HepG2 (cell line): ENCODE data around the gene C16orf86. TPM values are rescaled to one million over a fixed set of nuclear protein-coding genes. Genes with fewer than 3 reads are reported as not detected.

Source experiments
- ATAC-seq: fragments of 200-7000 bp; cut with Tn5 transposase; 3 replicates; pipeline ENCODE4 v1.9.1; 2020; ENCODE audit warnings: mild to moderate bottlenecking, moderate library complexity
- BruUV-seq: library from RNA; stranded (reverse); fragments of 400-500 nt; replicated peaks from 2 replicates; lab custom pipeline; 2021; lab: Mats Ljungman, UMichigan
- CTCF ChIA-PET: fragments of 300-600 bp; formaldehyde crosslinking; extraction: SDS; loops from one replicate; lab custom pipeline; 2021; ENCODE audit warnings: low total read pairs, inconsistent platforms, low intra/inter-chr PET ratio; lab: Yijun Ruan, JAX
- POLR2A ChIA-PET: fragments of 350-600 bp; sonication (Branson Sonifier 250); formaldehyde crosslinking; loops from one replicate; lab custom pipeline; 2020; ENCODE audit warnings: antibody characterized with exemption, inconsistent platforms; lab: Yijun Ruan, JAX
- DNase-seq: peaks from one replicate; pipeline ENCODE4 v3.0.0-alpha.2; 2015; ENCODE audit warnings: low spot score
- FAIRE-seq: peaks from 3 replicates; lab custom pipeline; 2011; peaks lifted over from hg19 to GRCh38; lab: Jason Lieb, UNC
- H2AFZ ChIP-seq: one replicate; pipeline ENCODE4 v1.6.1; 2011; ENCODE audit warnings: low read length, inconsistent platforms
- H3K27ac ChIP-seq: fragments of 300-600 bp; 3 replicates; pipeline ENCODE4 v1.8.0; 2011; ENCODE audit warnings: mixed run types, mild to moderate bottlenecking, mixed read lengths, low read length, inconsistent platforms; ENCODE audit not compliant: insufficient read depth; ENCODE audit errors: extremely low read length
- H3K27me3 ChIP-seq, 2 experiments: fragments of 200-600 bp in 1 of 2; 2 replicates in 1 of 2; 3 replicates in 1 of 2; pipeline versions ENCODE4 v1.6.0 to v1.8.0; 2011; ENCODE audit warnings: low read length in 2 of 2, mild to moderate bottlenecking in 2 of 2, moderate library complexity in 2 of 2, inconsistent platforms in 1 of 2; ENCODE audit not compliant: insufficient read depth in 2 of 2, control insufficient read depth in 1 of 2
- H3K36me3 ChIP-seq, 2 experiments: fragments of 200-600 bp in 1 of 2; replicated peaks in 1 of 2; 2 replicates in 1 of 2; 3 replicates in 1 of 2; pipeline versions ENCODE4 v1.5.1 to v1.8.0; 2011; ENCODE audit warnings: low read length in 2 of 2, inconsistent platforms in 1 of 2; ENCODE audit not compliant: insufficient read depth in 2 of 2, control insufficient read depth in 1 of 2
- H3K4me1 ChIP-seq: 2 replicates; pipeline ENCODE4 v1.5.1; 2012; ENCODE audit warnings: low read length, inconsistent platforms; ENCODE audit not compliant: insufficient read depth
- H3K4me2 ChIP-seq: 2 replicates; pipeline ENCODE4 v1.6.0; 2011; ENCODE audit warnings: low read depth, low read length, inconsistent platforms
- H3K4me3 ChIP-seq, 3 experiments: fragments of 200-600 bp in 1 of 3; sonication (generic), shearing (Covaris generic) in 1 of 3; replicated peaks in 1 of 3; 2 replicates each; pipeline ENCODE4 v1.5.1; 2011 to 2016; ENCODE audit warnings: low read length in 3 of 3, inconsistent platforms in 2 of 3, low read depth in 2 of 3, mild to moderate bottlenecking in 2 of 3, control low read depth in 1 of 3, mixed read lengths in 1 of 3; ENCODE audit not compliant: insufficient read depth in 1 of 3
- H3K79me2 ChIP-seq: one replicate; pipeline ENCODE4 v1.6.1; 2011; ENCODE audit warnings: low read length, inconsistent platforms; ENCODE audit not compliant: insufficient read depth
- H3K9ac ChIP-seq: 2 replicates; pipeline ENCODE4 v1.6.0; 2011; ENCODE audit warnings: mild to moderate bottlenecking, low read depth, low read length, inconsistent platforms; ENCODE audit not compliant: insufficient read depth
- H3K9me3 ChIP-seq: 2 replicates; pipeline ENCODE4 v1.5.1; 2012; ENCODE audit warnings: mild to moderate bottlenecking, low read length
- H4K20me1 ChIP-seq: 2 replicates; pipeline ENCODE4 v1.6.0; 2011; ENCODE audit warnings: inconsistent platforms, mild to moderate bottlenecking, low read length, moderate library complexity; ENCODE audit not compliant: insufficient read depth
- AGO2 ChIP-seq: fragments of 200-400 bp; formaldehyde crosslinking; optimal IDR thresholded peaks from 2 replicates; pipeline ENCODE3; 2017; ENCODE audit warnings: mild to moderate bottlenecking, low read depth, low read length, moderate library complexity
- POLR2G ChIP-seq: fragments of 200-400 bp; formaldehyde crosslinking; IDR thresholded peaks from 2 replicates; pipeline ENCODE4 v1.6.1; 2018; ENCODE audit warnings: mild to moderate bottlenecking, low read depth, low read length, moderate library complexity
- WGBS: methylation state at CpG from one replicate; pipeline ENCODE4 v1.1.6; 2017; ENCODE audit warnings: low lambda C conversion rate; 5-methylcytosine and 5-hydroxymethylcytosine counted together
- in situ Hi-C: cut with HindIII; loops from 2 replicates; pipeline ENCODE4 v1.10.0; 2017; ENCODE audit warnings: low pct_unique_long_range_greater_than_20kb; ENCODE audit not compliant: extremely low pct_ligation_motif_present
- intact Hi-C: fragments of 100-400 bp; cut with micrococcal nuclease; formaldehyde crosslinking; loops from one replicate; pipeline ENCODE4 v1.10.0; 2022; ENCODE audit not compliant: unreplicated experiment
- polyA plus RNA-seq, 8 experiments: library from polyadenylated mRNA; depleted of rRNA in 3 of 8; stranded (reverse) in 7 of 8; unstranded in 1 of 8; fragments of >200 nt; fragmentation: Illumina TruSeq in 4 of 8; extraction: Trizol in 4 of 8; gene quantifications; 2 replicates each; pipeline versions ENCODE4 v1.2.1 to v1.2.3, GENCODE V29; 2011 to 2016; ENCODE audit warnings: low read depth in 4 of 8, missing spikeins in 1 of 8, mixed read lengths in 1 of 8; ENCODE audit not compliant: insufficient read depth in 1 of 8
- total RNA-seq, 5 experiments: library from RNA; depleted of rRNA; stranded (reverse); fragments of >200 nt; fragmentation: Illumina TruSeq; extraction: Trizol; gene quantifications; 2 replicates each; pipeline ENCODE4 v1.2.3, GENCODE V29; 2016; ENCODE audit warnings: low read depth in 1 of 5
- TF ChIP-seq, protein P1 (sequence below): fragments of 450-650 bp; IDR thresholded peaks from 2 replicates; pipeline ENCODE4 v1.6.1; 2017; ENCODE audit warnings: mild to moderate bottlenecking

Gene C16orf86
- total and polyA plus RNA-seq, 2 of the 13 experiments (the other 11 are each of a cell fraction or from before 2014, with no cell fraction given): 1.5 to 3.1 TPM

DNA sequence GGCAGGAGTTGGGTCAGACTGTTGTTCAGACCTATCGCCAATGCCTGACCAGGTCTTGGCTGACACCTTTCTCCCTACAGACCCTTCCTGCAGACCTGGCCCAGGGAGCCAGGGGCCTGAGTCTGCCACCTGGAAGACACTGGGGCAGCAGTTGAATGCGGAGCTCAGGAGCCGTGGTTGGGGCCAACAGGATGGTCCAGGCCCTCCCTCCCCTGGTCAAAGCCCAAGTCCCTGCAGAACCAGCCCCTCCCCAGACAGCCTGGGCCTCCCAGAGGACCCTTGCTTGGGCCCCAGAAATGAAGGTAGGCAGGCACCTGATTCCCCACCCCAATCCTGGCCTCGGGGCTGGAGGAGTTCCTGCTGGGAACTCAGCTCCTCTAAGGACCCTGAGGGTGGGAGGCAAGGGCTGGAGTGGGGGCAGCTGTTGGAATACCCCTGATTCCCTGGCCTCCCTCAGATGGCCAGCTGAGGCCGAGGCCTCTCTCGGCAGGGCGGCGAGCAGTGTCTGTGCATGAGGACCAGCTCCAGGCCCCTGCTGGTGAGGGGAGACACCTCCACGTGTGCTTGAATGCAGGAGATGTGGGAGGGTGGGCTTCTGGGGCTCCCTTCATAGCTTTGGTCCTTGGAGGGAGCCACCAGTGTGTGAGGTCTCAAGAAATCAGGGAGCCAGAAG lies 10.1 kb upstream of the C16orf86 start:
- TF ChIP-seq, protein P1, sequence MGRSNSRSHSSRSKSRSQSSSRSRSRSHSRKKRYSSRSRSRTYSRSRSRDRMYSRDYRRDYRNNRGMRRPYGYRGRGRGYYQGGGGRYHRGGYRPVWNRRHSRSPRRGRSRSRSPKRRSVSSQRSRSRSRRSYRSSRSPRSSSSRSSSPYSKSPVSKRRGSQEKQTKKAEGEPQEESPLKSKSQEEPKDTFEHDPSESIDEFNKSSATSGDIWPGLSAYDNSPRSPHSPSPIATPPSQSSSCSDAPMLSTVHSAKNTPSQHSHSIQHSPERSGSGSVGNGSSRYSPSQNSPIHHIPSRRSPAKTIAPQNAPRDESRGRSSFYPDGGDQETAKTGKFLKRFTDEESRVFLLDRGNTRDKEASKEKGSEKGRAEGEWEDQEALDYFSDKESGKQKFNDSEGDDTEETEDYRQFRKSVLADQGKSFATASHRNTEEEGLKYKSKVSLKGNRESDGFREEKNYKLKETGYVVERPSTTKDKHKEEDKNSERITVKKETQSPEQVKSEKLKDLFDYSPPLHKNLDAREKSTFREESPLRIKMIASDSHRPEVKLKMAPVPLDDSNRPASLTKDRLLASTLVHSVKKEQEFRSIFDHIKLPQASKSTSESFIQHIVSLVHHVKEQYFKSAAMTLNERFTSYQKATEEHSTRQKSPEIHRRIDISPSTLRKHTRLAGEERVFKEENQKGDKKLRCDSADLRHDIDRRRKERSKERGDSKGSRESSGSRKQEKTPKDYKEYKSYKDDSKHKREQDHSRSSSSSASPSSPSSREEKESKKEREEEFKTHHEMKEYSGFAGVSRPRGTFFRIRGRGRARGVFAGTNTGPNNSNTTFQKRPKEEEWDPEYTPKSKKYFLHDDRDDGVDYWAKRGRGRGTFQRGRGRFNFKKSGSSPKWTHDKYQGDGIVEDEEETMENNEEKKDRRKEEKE: no peak
- TF ChIP-seq AGO2: peak; percentile 79
- TF ChIP-seq POLR2G: 0 out of 2 replicates have a peak, but pooled peaks have one; percentile 19
- intact Hi-C loops: no loop called here
- in situ Hi-C loops: no loop called here
- FAIRE-seq (no peak), DNase-seq (no peak), ATAC-seq (no peak)
- CTCF ChIA-PET: no interaction called here
- Histone ChIP-seq H2AFZ (no peak overlapping the region), H3K4me1 (peaks cover 21% of the 10 kb centered on the region), H3K36me3 (peaks cover 6 to 10% of the 10 kb centered on the region in 2 experiments; a peak in 3 of 5 replicates), H3K9ac (no peak overlapping the region), H3K27ac (no peak overlapping the region), H3K27me3 (peaks cover 0 to 25% of the 10 kb centered on the region in 2 experiments), H3K4me2 (no peak overlapping the region), H3K9me3 (no peaks in the 10 kb centered on the region), H4K20me1 (peaks cover 11% of the 10 kb centered on the region), H3K79me2 (peaks cover 11% of the 10 kb centered on the region), H3K4me3 (no peak overlapping the region)
- WGBS: 94% methylated on average over 8 of the region's 9 CpGs
- no TSS peak for BruUV-seq
- POLR2A ChIA-PET: interaction anchor here (1.0 kb wide), 1 partner anchor 94 kb away, joined by 3 read pairs; the partner anchor contains the start of gene CTCF
